Mammary epithelial cell (primary cell): ENCODE data around the gene LRRC26.

Experiments
- CTCF ChIP-seq, 2 donors: IDR thresholded peaks in 1 of 2; conservative IDR thresholded peaks in 1 of 2; 2 replicates each; pipeline ENCODE4 v1.5.1; 2011 to 2012; ENCODE audit warnings: inconsistent platforms in 2 of 2, low read length in 2 of 2, mild to moderate bottlenecking in 2 of 2, control low read depth in 1 of 2, low read depth in 1 of 2; ENCODE audit not compliant: insufficient read depth in 1 of 2; ENCODE audit errors: extremely low read depth in 1 of 2
- EZH2 ChIP-seq: IDR thresholded peaks from 2 replicates; pipeline ENCODE4 v1.6.1; 2012; ENCODE audit warnings: low read length, inconsistent platforms, borderline replicate concordance

DNA sequence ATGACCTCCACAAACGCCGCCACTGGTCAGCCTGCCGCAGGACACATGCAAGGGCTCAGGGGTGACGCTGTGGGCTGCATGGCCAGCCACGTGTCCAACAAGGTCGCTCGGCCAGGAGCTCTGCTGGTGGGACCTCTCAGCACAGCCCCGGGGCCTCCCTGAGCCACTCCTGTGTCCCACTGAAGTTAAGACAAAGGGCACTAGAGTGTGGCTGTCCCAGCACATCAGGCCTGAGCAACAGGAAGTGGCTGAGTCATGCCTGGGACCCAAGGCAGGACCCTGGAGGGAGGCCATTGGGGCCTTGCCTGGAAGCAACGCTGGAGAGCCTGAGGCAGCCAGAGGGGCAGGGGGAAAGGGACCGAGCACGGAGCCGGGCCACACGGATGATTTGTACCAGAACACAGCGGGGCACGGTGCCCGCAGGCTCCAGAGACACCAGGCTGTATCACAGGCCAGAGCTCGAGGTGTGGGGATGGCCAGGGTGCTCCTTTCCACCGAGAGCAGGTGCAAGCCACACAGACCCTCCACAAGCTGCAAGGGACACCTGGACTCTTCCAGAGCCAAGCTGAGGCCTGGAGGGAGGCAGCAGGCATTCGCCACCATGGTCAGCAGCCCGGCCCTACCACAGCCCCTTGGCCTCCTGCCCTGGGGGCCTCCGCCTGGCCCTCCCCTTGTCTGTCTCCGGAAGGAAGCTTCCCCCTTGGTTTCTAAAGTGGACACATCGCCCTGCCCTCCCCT is 8.5 kb upstream of the LRRC26 start:
- TF ChIP-seq CTCF (conservative IDR thresholded peaks at IDR 0.05 in 1 of 2, IDR thresholded peaks at IDR 0.05 in 1 of 2; ENCODE audit: extremely low read depth in 1 of 2, insufficient read depth in 1 of 2, low read depth in 1 of 2, low read length in 2 of 2) (no peak), EZH2 (no peak)
